ENCODE data around the gene RFT1.

RFT1 gene

GRCh38 chr3:53069422-53070068 lies 60.7 kb downstream of the RFT1 start:
- no peaks in the 10 kb centered on the region for H3K9me3 ChIP-seq (ENCODE audit: control insufficient read depth, insufficient read depth, low read depth, low read length)
- no peak overlapping the region for H3K4me3 ChIP-seq (ENCODE audit: low read depth, low read length)
- POLR2A ChIA-PET = no interaction called here
- CTCF ChIA-PET = interaction anchor here (0.7 kb wide), 1 partner anchor 372 kb away, joined by 3 read pairs; no protein-coding TSS in a partner anchor
- no peak overlapping the region for H3K27ac ChIP-seq (ENCODE audit: extremely low read depth, low read depth, low read length)
- no peaks in the 10 kb centered on the region for H3K36me3 ChIP-seq (ENCODE audit: control insufficient read depth in 2 of 2, insufficient read depth in 1 of 2, low read length in 2 of 2)
- 0 out of 2 replicates have a peak, but pooled peaks cover 2% of the 10 kb centered on the region for H3K4me1 ChIP-seq (ENCODE audit: control insufficient read depth, insufficient read depth, low read length)
- no peak for TF ChIP-seq ZNF660 (tag by site-specific recombination; IDR thresholded peaks at IDR 0.05)
- TF ChIP-seq ZBTB49 (tag by site-specific recombination; IDR thresholded peaks at IDR 0.05; ENCODE audit: low read depth) = no peak
- TF ChIP-seq MYNN (tag by site-specific recombination; IDR thresholded peaks at IDR 0.05; ENCODE audit: borderline replicate concordance) = no peak
- TF ChIP-seq ZNF341 (tag by site-specific recombination; IDR thresholded peaks at IDR 0.05; ENCODE audit: low read depth) = peak; percentile 21; the same call in 1 of the 2 replicates
- no peak for TF ChIP-seq RBAK (tag by site-specific recombination; IDR thresholded peaks at IDR 0.05)
- no peak for TF ChIP-seq ZBTB7A (tag by site-specific recombination; IDR thresholded peaks at IDR 0.05; ENCODE audit: low read depth)
- TF ChIP-seq GLIS1 (tag by site-specific recombination; IDR thresholded peaks at IDR 0.05) = peak; percentile 59
- TF ChIP-seq ZNF155 (tag by site-specific recombination; IDR thresholded peaks at IDR 0.05) = no peak
- TF ChIP-seq ZNF121 (tag by site-specific recombination; IDR thresholded peaks at IDR 0.05) = no peak
- peak; percentile 100 for TF ChIP-seq MZF1 (tag by site-specific recombination; IDR thresholded peaks at IDR 0.05; ENCODE audit: borderline replicate concordance)
- TF ChIP-seq OSR2 (tag by site-specific recombination; IDR thresholded peaks at IDR 0.05) = no peak
- TF ChIP-seq PRDM10 (tag by site-specific recombination; IDR thresholded peaks at IDR 0.05) = peak; percentile 86
- peak; percentile 92 for TF ChIP-seq ZIC2 (tag by site-specific recombination; IDR thresholded peaks at IDR 0.05)

- POLR2A ChIA-PET = no interaction called here
- CTCF ChIA-PET = interaction anchor here (0.6 kb wide), 2 partner anchors 49 to 270 kb away, joined by 3 read pairs; no protein-coding TSS in a partner anchor
- Histone ChIP-seq H3K4me1 (ENCODE audit: control insufficient read depth, insufficient read depth, low read length) (0 out of 2 replicates have a peak, but pooled peaks cover 2% of the 10 kb centered on the region), H3K36me3 (ENCODE audit: control insufficient read depth in 2 of 2, insufficient read depth in 1 of 2, low read length in 2 of 2) (no peaks in the 10 kb centered on the region), H3K9me3 (ENCODE audit: control insufficient read depth, insufficient read depth, low read depth, low read length) (no peaks in the 10 kb centered on the region), H3K27ac (ENCODE audit: extremely low read depth, low read depth, low read length) (no peak overlapping the region), H3K4me3 (ENCODE audit: low read depth, low read length) (no peak overlapping the region)
- TF ChIP-seq ZNF701 (tag by site-specific recombination; IDR thresholded peaks at IDR 0.05) (no peak), ZBTB21 (tag by site-specific recombination; IDR thresholded peaks at IDR 0.05) (no peak), KLF16 (tag by site-specific recombination; IDR thresholded peaks at IDR 0.05) (no peak), ZNF830 (tag by site-specific recombination; IDR thresholded peaks at IDR 0.05; ENCODE audit: low read depth) (no peak), ZEB2 (tag by site-specific recombination; IDR thresholded peaks at IDR 0.05) (no peak)
These were observed 62.1 kb downstream of the RFT1 start for GRCh38 chr3:53068176-53068575.
